GM12878 (cell line): Measurements from ENCODE around the gene HOXD11. TPM values are rescaled to one million over a fixed set of nuclear protein-coding genes. Genes with fewer than 3 reads are reported as not detected.

Experiments
- ATAC-seq: fragments of 200-7000 bp; cut with Tn5 transposase; 3 replicates; pipeline ENCODE4 v1.9.1; 2020; ENCODE audit warnings: mild to moderate bottlenecking, moderate library complexity
- BruUV-seq: library from RNA; stranded (reverse); fragments of 400-500 nt; replicated peaks from 2 replicates; lab custom pipeline; 2021; lab: Mats Ljungman, UMichigan
- CTCF ChIA-PET: fragments of 300-600 bp; sonication (Branson Sonifier 250); formaldehyde crosslinking; extraction: SDS; loops from one replicate; lab custom pipeline; 2021; ENCODE audit warnings: inconsistent platforms; lab: Yijun Ruan, JAX
- POLR2A ChIA-PET: fragments of 350-600 bp; formaldehyde crosslinking; extraction: SDS; loops from one replicate; lab custom pipeline; 2021; ENCODE audit warnings: inconsistent platforms; lab: Charles Lee
- RAD21 ChIA-PET: fragments of 300-600 bp; sonication (Branson Sonifier 250); formaldehyde crosslinking; loops from one replicate; lab custom pipeline; 2023; ENCODE audit warnings: antibody characterized with exemption; ENCODE audit not compliant: unreplicated experiment; lab: Charles Lee
- SMC1A ChIA-PET: fragments of 300-600 bp; sonication (Branson Sonifier 250); formaldehyde crosslinking; loops from one replicate; lab custom pipeline; 2023; ENCODE audit not compliant: unreplicated experiment, uncharacterized antibody; lab: Charles Lee
- DNase-seq: peaks from one replicate; pipeline ENCODE4 v3.0.0-alpha.2; 2011; ENCODE audit warnings: low read depth, low spot score
- FAIRE-seq: peaks from 3 replicates; lab custom pipeline; 2011; peaks lifted over from hg19 to GRCh38; lab: Jason Lieb, UNC
- H2AFZ ChIP-seq: 2 replicates; pipeline ENCODE4 v1.6.0; 2011; ENCODE audit warnings: low read depth, low read length, control low read depth; ENCODE audit not compliant: control insufficient read depth
- H3K27ac ChIP-seq: 2 replicates; pipeline ENCODE4 v1.5.1; 2011; ENCODE audit warnings: control low read depth; ENCODE audit not compliant: control insufficient read depth, insufficient read depth
- H3K27me3 ChIP-seq, 2 experiments: replicated peaks in 1 of 2; 2 replicates each; pipeline versions ENCODE4 v1.6.0 to v1.6.1; 2011; ENCODE audit warnings: low read length in 1 of 2; ENCODE audit not compliant: control insufficient read depth in 2 of 2, insufficient read depth in 2 of 2
- H3K36me3 ChIP-seq, 2 experiments: 2 replicates each; pipeline ENCODE4 v1.5.1; 2011; ENCODE audit warnings: low read length in 1 of 2; ENCODE audit not compliant: control insufficient read depth in 2 of 2, insufficient read depth in 2 of 2
- H3K4me1 ChIP-seq: 2 replicates; pipeline ENCODE4 v1.6.1; 2011; ENCODE audit warnings: mild to moderate bottlenecking, low read length, moderate library complexity, mixed read lengths; ENCODE audit not compliant: control insufficient read depth, insufficient read depth
- H3K4me2 ChIP-seq: 2 replicates; pipeline ENCODE4 v1.6.0; 2011; ENCODE audit warnings: control low read depth; ENCODE audit not compliant: control insufficient read depth, insufficient read depth
- H3K4me3 ChIP-seq: fragments of 200-600 bp; sonication (generic); 2 replicates; pipeline ENCODE4 v1.5.1; 2016
- H3K79me2 ChIP-seq: 2 replicates; pipeline ENCODE4 v1.6.0; 2011; ENCODE audit warnings: low read length; ENCODE audit not compliant: control insufficient read depth, insufficient read depth
- H3K9ac ChIP-seq: 2 replicates; pipeline ENCODE4 v1.8.0; 2011; ENCODE audit warnings: low read length, control low read depth, mixed read lengths; ENCODE audit not compliant: control insufficient read depth, insufficient read depth
- H3K9me3 ChIP-seq: replicated peaks from 3 replicates; pipeline ENCODE4 v1.5.1; 2011; ENCODE audit warnings: mild to moderate bottlenecking, low read length; ENCODE audit not compliant: control insufficient read depth, insufficient read depth
- H4K20me1 ChIP-seq: 2 replicates; pipeline ENCODE4 v1.6.0; 2011; ENCODE audit not compliant: control insufficient read depth, insufficient read depth
- LARP7 ChIP-seq: fragments of 450-650 bp; IDR thresholded peaks from 2 replicates; pipeline ENCODE4 v1.6.1; 2017; ENCODE audit warnings: mild to moderate bottlenecking
- RAD21 ChIP-seq: IDR thresholded peaks from 2 replicates; pipeline ENCODE4 v1.6.1; 2011; ENCODE audit warnings: mild to moderate bottlenecking, low read depth, low read length, moderate library complexity; ENCODE audit not compliant: insufficient read depth
- SMC3 ChIP-seq: IDR thresholded peaks from 2 replicates; pipeline ENCODE4 v1.6.1; 2011; ENCODE audit warnings: low read length, improper control_type of control experiment, borderline replicate concordance
- STAT3 ChIP-seq: IDR thresholded peaks from 2 replicates; pipeline ENCODE4 v1.6.1; 2011; ENCODE audit warnings: low read depth, low read length, improper control_type of control experiment
- WGBS: methylation state at CpG from one replicate; pipeline ENCODE4 v1.1.6; 2016; ENCODE audit warnings: low lambda C conversion rate; ENCODE audit not compliant: insufficient replicate concordance, insufficient coverage; ENCODE audit errors: missing lambda C conversion rate; 5-methylcytosine and 5-hydroxymethylcytosine counted together
- in situ Hi-C: fragments of 300-500 bp; cut with MboI; formaldehyde crosslinking; loops from 9 replicates; pipeline ENCODE4 v1.14.3; 2018; ENCODE audit warnings: mixed read lengths
- intact Hi-C: fragments of 100-400 bp; cut with micrococcal nuclease; formaldehyde crosslinking; loops from one replicate; pipeline ENCODE4 v1.14.2; 2022; ENCODE audit not compliant: unreplicated experiment
- polyA plus RNA-seq, 11 experiments: library from polyadenylated mRNA; depleted of rRNA in 4 of 11; unstranded in 6 of 11; stranded (reverse) in 5 of 11; fragments of >200 nt; fragmentation: Nextera tagmentation in 4 of 11; fragmentation: Illumina TruSeq in 1 of 11; extraction: Ambion mirVana in 4 of 11; extraction: Trizol in 1 of 11; gene quantifications; 1 replicate in 1 of 11; 2 replicates in 10 of 11; pipeline versions ENCODE4 v1.2.1 to v1.2.3, GENCODE V29; 2011 to 2016; ENCODE audit warnings: inconsistent platforms in 2 of 11, missing spikeins in 2 of 11, low read depth in 1 of 11
- total RNA-seq, 4 experiments: library from RNA; depleted of rRNA in 3 of 4; stranded (reverse); fragments of >200 nt in 3 of 4; fragmentation: Illumina TruSeq in 1 of 4; extraction: Trizol in 1 of 4; gene quantifications; 2 replicates each; pipeline versions ENCODE4 v1.2.1 to v1.2.3, GENCODE V29; 2013 to 2021
- TF ChIP-seq, protein P1 (sequence below), 3 experiments: IDR thresholded peaks in 2 of 3; conservative IDR thresholded peaks in 1 of 3; 2 replicates each; pipeline ENCODE4 v1.5.1; 2011; ENCODE audit warnings: low read depth in 3 of 3, low read length in 3 of 3, mild to moderate bottlenecking in 3 of 3, control low read depth in 2 of 3, moderate library complexity in 2 of 3, inconsistent platforms in 1 of 3, mixed read lengths in 1 of 3; ENCODE audit not compliant: control insufficient read depth in 2 of 3, insufficient read depth in 1 of 3; ENCODE audit errors: extremely low read depth in 1 of 3

HOXD11 gene
- total and polyA plus RNA-seq, 10 of the 15 experiments (the other 5 are each of a cell fraction or from before 2014, with no cell fraction given), result not detected

DNA sequence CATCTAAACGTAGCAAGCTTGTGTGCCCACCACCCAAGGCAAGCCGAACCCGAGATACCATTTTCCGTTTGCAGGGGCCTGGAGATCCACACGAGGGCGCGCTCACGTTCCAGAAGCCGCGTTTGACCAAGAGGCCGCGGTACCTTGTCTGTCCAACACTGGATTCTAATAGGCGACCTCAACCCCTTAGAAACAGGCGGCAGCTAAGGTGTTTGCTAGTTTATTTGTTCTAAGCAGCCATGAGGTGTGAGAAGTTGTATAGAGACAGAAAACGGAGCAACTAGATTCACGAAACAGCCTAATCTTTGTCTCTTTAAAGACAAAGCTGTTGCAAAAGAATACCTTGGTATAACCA lies 4.2 kb downstream of the HOXD11 start:
- H3K4me1 ChIP-seq, result no peaks in the 10 kb centered on the region
- ChIA-PET SMC1A (interaction anchor here (1.0 to 2.0 kb wide), 4 partner anchors 15 to 711 kb away, joined by 3 to 7 read pairs (median 4); no protein-coding TSS in a partner anchor), RAD21 (interaction anchor here (0.9 kb wide), 1 partner anchor 1031 kb away, joined by 3 read pairs; no protein-coding TSS in a partner anchor), POLR2A (interaction anchor here (0.9 kb wide), 1 partner anchor 1050 kb away, joined by 3 read pairs; no protein-coding TSS in a partner anchor), CTCF (interaction anchor here (0.5 to 2.5 kb wide), 18 partner anchors 9 to 1727 kb away, joined by 3 to 12 read pairs (median 4); no protein-coding TSS in a partner anchor)
- peaks cover 3% of the 10 kb centered on the region; the same call in 1 of the 3 replicates for H3K9me3 ChIP-seq
- peak; percentile 79 for ATAC-seq
- no TSS peak for BruUV-seq
- H3K27me3 ChIP-seq, result peaks cover 15 to 35% of the 10 kb centered on the region in 2 experiments
- no peak for FAIRE-seq
- H3K4me2 ChIP-seq, result no peak overlapping the region
- H3K36me3 ChIP-seq, result no peaks in the 10 kb centered on the region
- in situ Hi-C loops (no loop called here), intact Hi-C loops (no loop called here)
- H2AFZ ChIP-seq, result no peak overlapping the region
- no peak for DNase-seq
- H3K9ac ChIP-seq, result no peak overlapping the region
- no peak overlapping the region for H3K4me3 ChIP-seq
- H4K20me1 ChIP-seq, result no peaks in the 10 kb centered on the region
- TF ChIP-seq SMC3, result peak; percentile 18; the same call in 1 of the 2 replicates
- TF ChIP-seq LARP7, result no peak
- TF ChIP-seq RAD21, result 0 out of 2 replicates have a peak, but pooled peaks have one; percentile 24
- TF ChIP-seq STAT3, result no peak
- TF ChIP-seq, protein P1, sequence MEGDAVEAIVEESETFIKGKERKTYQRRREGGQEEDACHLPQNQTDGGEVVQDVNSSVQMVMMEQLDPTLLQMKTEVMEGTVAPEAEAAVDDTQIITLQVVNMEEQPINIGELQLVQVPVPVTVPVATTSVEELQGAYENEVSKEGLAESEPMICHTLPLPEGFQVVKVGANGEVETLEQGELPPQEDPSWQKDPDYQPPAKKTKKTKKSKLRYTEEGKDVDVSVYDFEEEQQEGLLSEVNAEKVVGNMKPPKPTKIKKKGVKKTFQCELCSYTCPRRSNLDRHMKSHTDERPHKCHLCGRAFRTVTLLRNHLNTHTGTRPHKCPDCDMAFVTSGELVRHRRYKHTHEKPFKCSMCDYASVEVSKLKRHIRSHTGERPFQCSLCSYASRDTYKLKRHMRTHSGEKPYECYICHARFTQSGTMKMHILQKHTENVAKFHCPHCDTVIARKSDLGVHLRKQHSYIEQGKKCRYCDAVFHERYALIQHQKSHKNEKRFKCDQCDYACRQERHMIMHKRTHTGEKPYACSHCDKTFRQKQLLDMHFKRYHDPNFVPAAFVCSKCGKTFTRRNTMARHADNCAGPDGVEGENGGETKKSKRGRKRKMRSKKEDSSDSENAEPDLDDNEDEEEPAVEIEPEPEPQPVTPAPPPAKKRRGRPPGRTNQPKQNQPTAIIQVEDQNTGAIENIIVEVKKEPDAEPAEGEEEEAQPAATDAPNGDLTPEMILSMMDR (IDR thresholded peaks at IDR 0.05 in 2 of 3, conservative IDR thresholded peaks at IDR 0.05 in 1 of 3; ENCODE audit: control insufficient read depth in 2 of 3, extremely low read depth in 1 of 3, insufficient read depth in 1 of 3, low read depth in 3 of 3, low read length in 3 of 3), result peak; percentile 60 to 79 (median 60); a peak in 5 of 6 replicates
- H3K79me2 ChIP-seq, result no peaks in the 10 kb centered on the region
- 18% methylated on average over 16 of the region's 16 CpGs for WGBS
- H3K27ac ChIP-seq, result no peak overlapping the region
